Suppressor macrophage treated with lipopolysaccharide for 1 hour (primary cell): ENCODE results near the gene KIF5A.

Experiments used
- DNase-seq, 3 donors: peaks; one replicate each; pipeline ENCODE4 v3.0.0-alpha.2; 2020 to 2022

Gene KIF5A

DNA sequence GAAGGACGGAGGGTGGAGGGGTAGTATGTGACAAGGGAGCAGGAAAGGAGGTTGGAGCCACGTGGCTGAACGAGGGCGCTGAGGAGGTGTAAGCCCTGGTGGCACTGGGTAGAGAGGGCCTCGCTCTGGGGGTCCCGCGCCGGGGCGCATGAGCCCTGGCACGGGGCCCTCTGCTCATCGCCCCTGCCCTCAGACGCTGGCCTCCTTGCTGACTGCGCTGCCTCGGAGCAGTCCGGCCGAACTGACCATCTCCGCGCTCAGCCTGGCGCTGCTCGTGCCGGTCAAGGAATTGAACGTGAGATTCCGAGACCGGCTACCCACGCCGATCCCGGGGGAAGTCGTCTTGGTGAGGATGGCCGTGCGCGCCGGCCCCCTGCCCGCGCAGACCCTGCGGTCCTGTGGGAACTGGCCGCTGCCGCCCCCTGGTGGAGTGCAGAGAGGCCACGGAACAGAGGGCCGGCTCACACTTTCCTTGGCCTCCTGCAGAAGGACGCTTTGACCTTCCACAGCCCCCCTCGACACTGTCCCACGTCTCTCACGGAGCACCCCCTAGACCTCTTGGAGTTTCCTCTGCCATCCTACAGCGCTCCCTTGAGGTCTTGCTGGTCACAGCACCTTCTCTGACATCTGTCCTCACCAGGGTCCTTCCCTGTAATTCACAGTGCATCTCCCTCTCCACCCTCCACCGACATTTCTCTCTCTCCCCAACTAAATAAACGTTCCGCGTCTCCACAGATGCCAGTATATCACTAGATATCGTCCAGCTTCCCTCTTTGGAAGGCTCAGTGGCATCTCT lies 71.9 kb downstream of the KIF5A start:
- peak; percentile 48 to 78 (median 59) for DNase-seq

DNA sequence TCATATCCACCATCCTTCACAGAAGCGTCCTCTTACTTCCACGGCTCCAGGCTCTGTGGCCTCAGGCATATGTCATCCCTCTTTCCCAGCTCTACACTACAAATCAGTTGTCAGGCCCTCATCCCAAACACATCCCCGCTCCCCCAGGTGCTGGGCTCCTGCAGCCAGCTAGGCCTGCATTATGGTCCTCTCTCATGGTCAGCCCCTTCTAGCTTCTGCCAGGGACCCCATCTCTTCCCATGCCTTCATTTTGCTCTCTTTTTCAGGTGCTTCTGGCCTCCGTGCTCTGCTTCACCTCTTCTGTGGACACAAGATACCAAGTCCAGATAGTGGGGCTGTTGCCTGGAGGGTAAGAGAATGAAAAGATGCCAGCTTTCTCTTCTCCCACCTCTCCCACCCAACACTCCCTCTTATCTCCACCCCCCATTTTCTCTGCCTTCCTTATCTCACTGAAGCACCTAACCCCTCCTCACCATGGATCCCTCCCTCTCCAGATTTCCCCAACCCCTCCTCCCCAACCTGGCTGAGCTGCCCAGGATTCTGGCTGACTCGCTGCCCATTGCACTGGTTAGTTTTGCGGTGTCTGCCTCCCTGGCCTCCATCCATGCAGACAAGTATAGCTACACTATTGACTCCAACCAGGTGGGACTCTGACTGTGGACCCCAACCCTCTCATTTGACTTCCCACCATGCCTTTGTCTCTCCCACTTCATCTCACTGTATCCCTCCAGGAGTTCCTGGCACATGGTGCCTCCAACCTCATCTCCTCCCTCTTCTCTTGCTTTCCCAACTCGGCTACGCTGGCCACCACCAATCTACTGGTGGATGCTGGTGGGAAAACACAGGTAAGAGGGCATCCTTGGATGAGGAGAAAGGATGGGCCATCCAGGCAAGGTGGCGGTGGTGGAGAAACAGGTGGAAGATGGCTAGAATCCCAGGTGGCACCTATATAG lies 72.7 kb downstream of the KIF5A start:
- DNase-seq = no peak

GRCh38 chr12:57623385-57623784 lies 73.5 kb downstream of the KIF5A start:
- no peak for DNase-seq

DNA sequence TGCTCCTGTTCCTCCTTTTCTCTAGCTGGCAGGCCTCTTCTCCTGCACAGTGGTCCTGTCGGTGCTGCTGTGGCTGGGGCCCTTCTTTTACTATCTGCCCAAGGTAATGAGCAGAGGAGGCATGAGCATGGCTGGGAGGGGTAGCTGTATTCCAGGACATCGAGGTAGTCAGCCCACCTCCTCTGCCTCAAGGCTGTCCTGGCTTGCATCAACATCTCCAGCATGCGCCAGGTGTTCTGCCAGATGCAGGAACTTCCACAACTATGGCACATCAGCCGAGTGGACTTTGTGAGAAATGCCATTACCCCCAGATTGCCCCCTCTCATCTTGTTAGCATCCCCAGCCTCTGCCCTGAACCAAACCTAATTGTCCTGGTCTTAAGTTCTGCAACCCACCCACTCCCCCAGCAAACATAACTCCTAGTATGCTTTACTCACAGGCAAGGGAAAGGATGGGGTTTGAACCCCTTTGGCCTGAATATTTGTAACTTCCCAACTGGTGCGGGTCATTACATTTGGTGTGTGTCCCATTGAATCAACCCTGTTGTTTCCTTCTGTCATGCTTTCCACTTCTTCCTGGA lies 74.1 kb downstream of the KIF5A start:
- no peak for DNase-seq

DNA sequence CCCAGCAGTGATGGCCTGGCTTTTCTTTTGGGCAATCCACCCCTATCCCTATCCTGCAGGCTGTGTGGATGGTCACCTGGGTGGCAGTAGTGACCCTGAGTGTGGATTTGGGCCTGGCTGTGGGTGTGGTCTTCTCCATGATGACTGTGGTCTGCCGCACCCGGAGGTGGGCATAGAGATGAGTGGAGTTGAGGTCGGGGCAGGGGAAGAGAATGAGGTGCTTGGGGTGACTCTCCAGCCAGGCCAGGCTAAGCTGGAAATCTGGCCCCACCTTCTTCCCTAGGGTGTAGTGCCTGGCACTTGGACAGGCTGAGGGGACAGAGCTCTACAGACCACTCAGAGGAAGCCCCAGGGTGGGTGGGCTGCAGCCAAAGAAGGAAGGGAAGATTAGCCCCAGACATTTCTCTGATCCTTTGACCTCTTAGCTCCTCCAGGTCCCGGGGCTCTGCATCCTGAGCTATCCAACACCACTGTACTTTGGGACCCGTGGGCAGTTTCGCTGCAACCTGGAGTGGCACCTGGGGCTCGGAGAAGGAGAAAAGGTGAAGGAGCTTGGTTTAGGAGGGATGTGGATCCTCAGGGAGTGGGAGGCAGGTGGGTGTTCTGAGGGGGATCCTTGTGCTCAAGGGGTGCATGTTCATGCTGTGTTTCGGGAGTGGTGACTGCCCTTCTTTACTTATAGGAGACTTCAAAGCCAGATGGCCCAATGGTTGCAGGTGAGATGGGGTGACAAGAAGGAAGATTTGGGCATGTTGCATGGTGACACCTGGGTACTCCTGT lies 74.8 kb downstream of the KIF5A start:
- no peak for DNase-seq

DNA sequence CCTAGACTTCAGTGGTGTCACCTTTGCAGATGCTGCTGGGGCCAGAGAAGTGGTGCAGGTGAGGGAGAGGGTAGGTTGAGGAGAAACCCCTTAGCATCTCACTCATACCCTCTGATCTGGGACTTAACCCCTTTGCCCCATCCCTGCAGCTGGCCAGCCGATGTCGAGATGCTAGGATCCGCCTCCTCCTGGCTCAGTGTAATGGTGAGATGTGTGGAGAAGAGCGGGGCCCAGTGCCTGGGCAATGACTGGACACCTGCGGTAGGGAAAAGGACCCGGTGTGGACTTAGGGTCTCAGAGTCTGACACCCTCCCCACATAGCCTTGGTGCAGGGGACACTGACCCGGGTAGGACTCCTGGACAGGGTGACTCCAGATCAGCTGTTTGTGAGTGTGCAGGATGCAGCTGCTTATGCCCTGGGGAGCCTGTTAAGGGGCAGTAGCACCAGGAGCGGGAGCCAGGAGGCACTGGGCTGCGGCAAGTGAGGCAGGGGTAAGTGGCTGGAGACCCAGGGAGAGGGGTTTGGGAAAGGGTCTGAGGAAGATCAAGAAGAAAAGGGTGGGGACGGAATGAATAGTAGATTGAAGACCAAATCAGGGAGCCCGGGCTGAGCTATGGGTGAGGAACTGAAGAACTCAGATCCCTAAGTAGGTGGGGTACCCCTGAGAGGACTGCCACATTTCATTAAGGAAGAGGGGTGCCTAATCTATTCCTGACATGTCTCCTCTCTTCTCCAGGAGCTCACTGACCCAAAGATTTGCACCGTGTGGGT lies 75.6 kb downstream of the KIF5A start:
- DNase-seq = no peak

DNA sequence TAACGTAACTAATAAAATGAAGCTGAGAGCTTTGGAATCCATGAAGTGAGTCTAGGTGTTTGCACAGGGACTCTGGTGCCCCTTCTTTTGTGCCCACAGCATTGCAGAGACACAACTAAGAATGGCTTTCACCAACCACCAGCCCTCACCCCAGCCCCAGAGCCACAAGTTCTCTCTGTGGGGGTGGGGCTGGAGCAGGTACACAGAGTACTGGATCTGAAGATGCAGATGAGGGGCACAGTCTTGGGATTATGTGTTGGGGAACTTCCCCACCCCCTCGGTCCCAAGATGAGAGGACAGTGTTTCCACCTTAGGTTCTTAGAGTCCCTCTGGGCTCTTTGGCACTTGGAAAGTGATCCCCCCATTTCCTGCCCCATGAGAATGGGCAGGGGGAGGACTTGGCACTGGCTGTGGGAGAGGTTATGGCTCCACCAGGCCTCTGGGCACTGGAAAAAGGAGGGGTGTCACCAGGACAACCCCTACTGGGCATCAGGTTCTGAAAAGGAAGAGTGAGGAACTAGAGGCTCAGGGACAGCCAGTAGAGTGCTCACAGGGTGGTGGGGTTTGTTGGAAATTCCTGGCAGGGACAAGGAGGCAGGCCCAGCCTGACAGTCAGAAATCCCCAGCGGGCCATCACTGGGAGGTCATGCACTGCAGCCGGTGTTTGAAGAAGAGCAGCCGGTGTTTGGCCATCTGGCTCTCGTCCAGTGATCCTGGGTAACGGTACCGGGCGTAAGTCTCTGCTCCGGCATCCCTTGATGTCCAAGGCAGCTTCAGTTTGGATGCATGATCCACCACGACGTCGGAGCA lies 76.5 kb downstream of the KIF5A start:
- DNase-seq = peak in 2 of 3 donors; percentile 40 to 56

- no peak for DNase-seq
Measured at GRCh38 chr12:57626921-57627445, 77.1 kb downstream of the KIF5A start.

DNA sequence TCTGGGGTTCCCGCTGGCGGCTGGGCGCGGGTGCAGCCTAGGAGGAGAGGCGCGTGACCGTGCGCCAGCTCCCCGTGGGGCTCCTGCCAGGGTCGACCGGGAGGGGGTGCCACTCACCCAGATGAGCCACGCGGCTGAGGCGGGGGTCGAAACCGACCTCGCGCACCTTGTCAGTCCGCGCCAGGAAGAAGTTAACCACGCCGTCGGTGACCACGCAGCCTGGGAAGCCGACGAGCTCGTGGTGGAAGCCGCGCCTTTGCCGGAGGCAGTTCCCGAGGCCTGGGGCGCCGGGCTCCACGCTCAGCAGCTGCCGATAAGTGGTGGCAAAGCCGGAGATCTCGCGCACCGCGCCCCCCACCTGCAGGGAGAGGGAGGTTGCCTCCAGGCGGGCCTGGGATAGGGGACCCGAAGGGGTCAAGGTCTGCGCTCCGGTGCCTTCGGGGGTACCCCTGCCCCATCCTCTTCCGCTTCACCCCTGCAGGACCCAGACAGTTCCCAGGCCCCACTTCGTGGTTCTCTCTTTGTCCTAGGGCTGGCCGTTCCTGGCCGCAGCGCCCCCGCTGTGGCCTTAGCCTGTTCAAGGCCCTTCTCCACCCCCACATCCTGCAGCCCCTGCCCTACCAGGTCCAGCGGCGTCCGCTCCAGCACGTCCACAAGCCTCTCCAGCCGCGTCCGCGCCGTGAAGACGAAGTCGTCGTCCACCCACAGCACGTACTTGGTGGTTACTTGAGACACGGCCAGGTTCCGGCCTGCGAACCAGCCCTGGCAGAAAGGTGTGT lies 77.8 kb downstream of the KIF5A start:
- DNase-seq = peak in 2 of 3 donors; percentile 42 to 64

DNA sequence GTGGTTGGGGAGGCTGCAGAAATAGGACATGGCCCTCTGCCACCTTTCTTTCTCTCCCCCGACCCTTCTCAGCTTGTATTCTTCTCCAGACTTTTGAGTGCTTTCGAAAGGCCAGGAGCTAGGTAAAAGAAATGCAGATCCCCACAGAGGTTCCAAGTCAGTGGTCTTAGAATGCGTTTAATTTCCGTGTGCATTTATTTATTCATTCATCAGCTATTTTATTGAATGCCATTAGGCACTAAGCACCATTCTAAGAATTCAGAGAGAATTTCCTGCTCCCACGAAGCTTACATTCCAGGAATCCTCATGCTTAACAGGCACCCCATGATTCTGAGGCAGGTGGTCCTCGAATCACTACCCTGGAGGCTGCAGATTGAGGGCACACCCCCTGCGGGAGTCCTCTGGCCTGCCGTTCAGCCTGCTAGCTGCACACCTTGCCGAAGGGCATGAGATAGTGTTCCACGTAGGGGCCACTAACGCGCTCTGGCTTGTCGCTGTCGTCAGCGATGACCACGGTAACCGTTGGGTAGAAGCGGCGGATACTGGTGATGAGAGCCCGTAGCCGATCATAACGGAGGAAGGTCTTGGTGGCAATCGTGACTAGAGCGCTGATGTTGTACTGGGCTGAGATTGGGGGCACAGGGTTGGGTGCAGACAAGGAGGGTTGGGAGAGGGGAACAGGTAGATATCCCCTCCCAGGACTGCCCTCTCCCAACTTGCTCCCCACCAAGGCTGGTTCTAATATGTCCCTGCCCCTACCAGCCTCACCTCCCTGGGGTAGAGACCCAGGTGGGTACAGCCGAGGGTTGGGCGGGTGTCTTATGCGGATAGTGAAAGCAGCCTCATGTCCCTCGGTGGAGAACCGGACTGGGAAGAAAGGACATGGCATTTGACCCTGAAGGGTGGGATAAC lies 78.7 kb downstream of the KIF5A start:
- DNase-seq = no peak

GRCh38 chr12:57629897-57630471 lies 80.1 kb downstream of the KIF5A start:
- DNase-seq = no peak

GRCh38 chr12:57630891-57631433 lies 81.1 kb downstream of the KIF5A start:
- DNase-seq = no peak

GRCh38 chr12:57631566-57632072 lies 81.8 kb downstream of the KIF5A start:
- DNase-seq = no peak

- peak in 2 of 3 donors; percentile 40 to 60 for DNase-seq
Measured at GRCh38 chr12:57632073-57632957, 82.5 kb downstream of the KIF5A start.

GRCh38 chr12:57632958-57633840 lies 83.4 kb downstream of the KIF5A start, which contains the start of gene B4GALNT1:
B4GALNT1 (minus strand) TSS chr12:57633201; CDS start chr12:57632132, 1,069 bp downstream.
- peak; percentile 65 to 86 (median 77) for DNase-seq
